ENCODE data around the gene KANSL1. TPM values are rescaled to one million over a fixed set of nuclear protein-coding genes. Genes with fewer than 3 reads are reported as not detected.
A peak's percentile ranks its signal among the peaks of the same experiment; 100 is the strongest.
"Not testable (repeated sequence)": the region's sequence is repeated elsewhere in the genome, so short reads cannot be mapped to it uniquely, and the experiment has no call there.

The KANSL1 gene, protein sequence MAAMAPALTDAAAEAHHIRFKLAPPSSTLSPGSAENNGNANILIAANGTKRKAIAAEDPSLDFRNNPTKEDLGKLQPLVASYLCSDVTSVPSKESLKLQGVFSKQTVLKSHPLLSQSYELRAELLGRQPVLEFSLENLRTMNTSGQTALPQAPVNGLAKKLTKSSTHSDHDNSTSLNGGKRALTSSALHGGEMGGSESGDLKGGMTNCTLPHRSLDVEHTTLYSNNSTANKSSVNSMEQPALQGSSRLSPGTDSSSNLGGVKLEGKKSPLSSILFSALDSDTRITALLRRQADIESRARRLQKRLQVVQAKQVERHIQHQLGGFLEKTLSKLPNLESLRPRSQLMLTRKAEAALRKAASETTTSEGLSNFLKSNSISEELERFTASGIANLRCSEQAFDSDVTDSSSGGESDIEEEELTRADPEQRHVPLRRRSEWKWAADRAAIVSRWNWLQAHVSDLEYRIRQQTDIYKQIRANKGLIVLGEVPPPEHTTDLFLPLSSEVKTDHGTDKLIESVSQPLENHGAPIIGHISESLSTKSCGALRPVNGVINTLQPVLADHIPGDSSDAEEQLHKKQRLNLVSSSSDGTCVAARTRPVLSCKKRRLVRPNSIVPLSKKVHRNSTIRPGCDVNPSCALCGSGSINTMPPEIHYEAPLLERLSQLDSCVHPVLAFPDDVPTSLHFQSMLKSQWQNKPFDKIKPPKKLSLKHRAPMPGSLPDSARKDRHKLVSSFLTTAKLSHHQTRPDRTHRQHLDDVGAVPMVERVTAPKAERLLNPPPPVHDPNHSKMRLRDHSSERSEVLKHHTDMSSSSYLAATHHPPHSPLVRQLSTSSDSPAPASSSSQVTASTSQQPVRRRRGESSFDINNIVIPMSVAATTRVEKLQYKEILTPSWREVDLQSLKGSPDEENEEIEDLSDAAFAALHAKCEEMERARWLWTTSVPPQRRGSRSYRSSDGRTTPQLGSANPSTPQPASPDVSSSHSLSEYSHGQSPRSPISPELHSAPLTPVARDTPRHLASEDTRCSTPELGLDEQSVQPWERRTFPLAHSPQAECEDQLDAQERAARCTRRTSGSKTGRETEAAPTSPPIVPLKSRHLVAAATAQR (N-terminal part only)
- total RNA-seq (2014; rRNA removed; shearing (Covaris generic)) (167 and 206 TPM in 2 replicates), polyA plus RNA-seq (2016; fragmentation: Nextera tagmentation; extraction: Ambion mirVana) (43.6 and 49.0 TPM in 2 replicates)
- long read RNA-seq, transcript KANSL1-228 (2 exons, 2,655 nt), result major isoform, 7 of 16 reads
- long read RNA-seq, partial matches to known transcripts, result 4 of 16 reads
- long read RNA-seq, other reads (novel, unspliced or antisense), result 5 of 16 reads

DNA sequence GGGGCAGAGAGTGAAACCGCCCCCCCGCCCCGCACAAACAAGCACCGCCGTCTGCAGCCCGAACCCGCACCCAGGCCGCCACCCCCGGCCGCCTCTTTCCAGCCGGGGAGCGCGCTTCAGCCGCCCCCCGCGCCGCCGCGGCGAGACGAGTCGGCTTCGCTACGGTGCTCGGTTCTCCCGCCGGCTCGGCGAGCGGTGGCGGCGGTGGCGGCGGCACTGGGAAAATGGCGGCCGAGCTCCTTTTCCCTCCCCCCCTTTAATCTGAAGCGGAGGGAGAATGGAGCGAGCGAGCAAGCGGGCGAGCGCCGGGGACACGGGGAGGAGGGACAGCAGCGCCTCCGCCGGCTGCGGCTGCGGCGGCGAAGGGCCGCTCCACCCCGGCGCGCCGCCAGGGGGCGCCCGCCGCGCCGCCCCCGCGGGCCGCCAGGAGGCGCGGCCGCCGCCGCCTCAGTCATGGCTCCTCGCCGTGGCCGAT is at the start of gene KANSL1:
KANSL1 (minus strand) TSS at position 279 of the 475 bp plus-strand sequence. CDS start 21,286 bp downstream, outside the sequence.
- TF ChIP-seq EZH2 (IDR thresholded peaks at IDR 0.05; ENCODE audit: low read depth, unreplicated experiment) (no peak), POLR2AphosphoS5 (IDR thresholded peaks at IDR 0.05; ENCODE audit: low read depth) (no peak; the same call in 1 of the 2 replicates), NANOG (IDR thresholded peaks at IDR 0.05; ENCODE audit: borderline replicate concordance) (no peak), ZNF114 (CRISPR knock-in tag; IDR thresholded peaks at IDR 0.05) (no peak), ETS1 (IDR thresholded peaks at IDR 0.05) (no peak)
- TF ChIP-seq, protein P1, sequence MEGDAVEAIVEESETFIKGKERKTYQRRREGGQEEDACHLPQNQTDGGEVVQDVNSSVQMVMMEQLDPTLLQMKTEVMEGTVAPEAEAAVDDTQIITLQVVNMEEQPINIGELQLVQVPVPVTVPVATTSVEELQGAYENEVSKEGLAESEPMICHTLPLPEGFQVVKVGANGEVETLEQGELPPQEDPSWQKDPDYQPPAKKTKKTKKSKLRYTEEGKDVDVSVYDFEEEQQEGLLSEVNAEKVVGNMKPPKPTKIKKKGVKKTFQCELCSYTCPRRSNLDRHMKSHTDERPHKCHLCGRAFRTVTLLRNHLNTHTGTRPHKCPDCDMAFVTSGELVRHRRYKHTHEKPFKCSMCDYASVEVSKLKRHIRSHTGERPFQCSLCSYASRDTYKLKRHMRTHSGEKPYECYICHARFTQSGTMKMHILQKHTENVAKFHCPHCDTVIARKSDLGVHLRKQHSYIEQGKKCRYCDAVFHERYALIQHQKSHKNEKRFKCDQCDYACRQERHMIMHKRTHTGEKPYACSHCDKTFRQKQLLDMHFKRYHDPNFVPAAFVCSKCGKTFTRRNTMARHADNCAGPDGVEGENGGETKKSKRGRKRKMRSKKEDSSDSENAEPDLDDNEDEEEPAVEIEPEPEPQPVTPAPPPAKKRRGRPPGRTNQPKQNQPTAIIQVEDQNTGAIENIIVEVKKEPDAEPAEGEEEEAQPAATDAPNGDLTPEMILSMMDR (conservative IDR thresholded peaks at IDR 0.05; ENCODE audit: low read depth in 2 of 2), result peak in 1 of 2 experiments; percentile 70; a peak in 2 of 4 replicates
- Histone ChIP-seq H3K27me3 (ENCODE audit: insufficient read depth) (no peaks in the 10 kb centered on the region), H3F3A (replicated peaks; ENCODE audit: low read depth) (0 out of 2 replicates have a peak, but pooled peaks cover 10% of the 10 kb centered on the region), H4K20me1 (replicated peaks; ENCODE audit: insufficient read depth) (peaks cover 43% of the 10 kb centered on the region), H3K9me2 (ENCODE audit: insufficient read depth) (no peaks in the 10 kb centered on the region), H3K27ac (ENCODE audit: low read depth) (peak within 1 kb of the TSS; percentile 99), H3K36me3 (ENCODE audit: insufficient read depth) (no peaks in the 10 kb centered on the region), H3K79me2 (replicated peaks; ENCODE audit: insufficient read depth) (peaks cover 85% of the 10 kb centered on the region), H3K4me1 (ENCODE audit: insufficient read depth) (peaks cover 37% of the 10 kb centered on the region), H3K4me2 (peak within 1 kb of the TSS; percentile 76), H3K4me3 (peak within 1 kb of the TSS; percentile 54), H2AFZ (no peak within 1 kb of the TSS)
- Mint-ChIP-seq H3K36me3 (ENCODE audit: low read depth) (peaks cover 43% of the 10 kb centered on the region), H3K27me3 (ENCODE audit: insufficient read depth, low read depth, poor library complexity) (peaks cover 16% of the 10 kb centered on the region), H3K4me1 (peaks cover 33% of the 10 kb centered on the region), H3K27ac (peak within 1 kb of the TSS; percentile 99), H3K4me3 (peak within 1 kb of the TSS; percentile 96), H3K9me3 (peaks cover 12% of the 10 kb centered on the region)
- DNase-seq (ENCODE audit: low spot score) (peak; percentile 98), ATAC-seq (peak; percentile 48)

GRCh38 chr17:46231359-46231758 is 38.1 kb upstream of the KANSL1 start:
- not testable (repeated sequence) for ATAC-seq; H3K27me3 Mint-ChIP-seq (ENCODE audit: insufficient read depth, low read depth, poor library complexity); H2AFZ ChIP-seq; H3K9me3 Mint-ChIP-seq; H3K27me3 ChIP-seq (ENCODE audit: insufficient read depth); H3F3A ChIP-seq (replicated peaks; ENCODE audit: low read depth); H3K4me2 ChIP-seq; DNase-seq (ENCODE audit: low spot score); H3K27ac Mint-ChIP-seq; H3K4me1 Mint-ChIP-seq; H3K4me1 ChIP-seq (ENCODE audit: insufficient read depth); H4K20me1 ChIP-seq (replicated peaks; ENCODE audit: insufficient read depth); H3K36me3 Mint-ChIP-seq (ENCODE audit: low read depth); H3K4me3 ChIP-seq; H3K9me2 ChIP-seq (ENCODE audit: insufficient read depth); H3K79me2 ChIP-seq (replicated peaks; ENCODE audit: insufficient read depth); H3K36me3 ChIP-seq (ENCODE audit: insufficient read depth); H3K27ac ChIP-seq (ENCODE audit: low read depth); H3K4me3 Mint-ChIP-seq
